HG03097 (cell line): ENCODE measurements around the gene TMEM198.

Source experiments
- ATAC-seq: cut with Tn5 transposase; IDR thresholded peaks from one replicate; pipeline ENCODE4 v1.9.1; 2021; ENCODE audit not compliant: unreplicated experiment, low FRiP score

The TMEM198 gene

DNA sequence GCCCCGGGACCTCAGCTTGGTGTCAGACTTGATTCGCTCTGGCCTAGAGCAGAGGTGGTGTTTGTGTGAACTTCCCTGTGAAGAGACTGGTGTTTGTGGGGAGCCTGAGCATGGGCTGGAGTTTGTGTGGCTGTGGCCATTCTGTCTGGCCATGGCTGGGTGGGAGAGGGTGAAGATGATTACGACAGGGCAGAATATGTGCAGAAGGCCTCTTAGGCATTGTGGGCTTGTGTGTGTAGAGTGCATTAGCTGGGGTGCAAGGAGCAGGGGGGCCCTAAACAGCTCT, 17.0 kb downstream of the TMEM198 start:
- no peak for ATAC-seq

GRCh38 chr2:219561179-219562048, 17.6 kb downstream of the TMEM198 start:
- no peak for ATAC-seq

GRCh38 chr2:219562049-219563020, 18.5 kb downstream of the TMEM198 start:
- no peak for ATAC-seq

DNA sequence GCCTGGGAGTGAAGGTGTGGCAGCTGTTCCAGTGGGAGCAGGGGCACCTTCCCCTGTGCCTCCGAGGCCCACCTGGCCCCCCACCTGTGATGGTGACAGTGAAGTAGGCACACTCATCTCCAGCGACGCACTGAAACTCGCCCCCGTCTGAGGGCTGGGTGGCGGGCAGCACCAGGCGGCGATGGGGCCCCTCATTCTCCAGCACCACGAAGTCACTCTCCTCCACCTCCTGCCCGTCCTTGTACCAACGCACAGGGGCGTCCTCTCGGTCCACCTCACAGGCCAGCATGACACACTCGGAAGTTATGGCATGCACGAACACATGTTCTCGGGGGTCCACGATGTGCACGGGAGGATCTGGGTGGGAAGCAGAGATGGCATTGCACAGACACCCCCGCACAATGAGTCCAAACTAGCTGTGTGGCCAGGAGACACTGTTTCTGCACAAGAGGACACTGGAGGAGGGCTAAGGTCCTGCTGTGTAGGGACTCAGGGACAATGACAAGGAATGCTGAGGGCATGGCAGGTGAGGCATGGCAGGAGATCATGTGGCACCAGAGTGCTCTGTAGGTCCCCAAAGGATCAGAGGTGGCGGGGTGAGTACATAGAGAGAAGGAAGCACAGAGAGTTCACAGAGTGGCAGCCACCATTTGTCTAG, 19.6 kb downstream of the TMEM198 start:
- ATAC-seq = no peak

GRCh38 chr2:219565130-219566080, 21.6 kb downstream of the TMEM198 start:
- no peak for ATAC-seq

DNA sequence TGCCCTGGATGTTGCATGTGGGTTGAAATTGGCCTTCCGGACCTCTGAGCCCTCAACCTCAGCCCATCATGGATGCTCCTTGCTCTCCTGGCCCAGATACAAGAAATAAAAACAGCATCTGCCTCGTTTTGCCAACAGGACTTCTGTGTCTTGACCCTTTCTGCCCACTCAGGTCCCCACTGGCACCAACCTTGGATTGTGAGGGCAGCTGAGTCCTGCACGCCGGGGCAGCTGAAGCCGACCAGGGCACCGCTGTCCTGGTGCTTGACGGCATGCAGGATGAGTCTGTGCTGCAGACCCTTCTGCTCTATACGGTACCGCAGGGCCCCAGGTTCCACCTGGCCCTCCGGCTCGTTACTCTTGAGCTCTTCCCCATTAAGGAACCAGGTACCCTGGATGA, 22.8 kb downstream of the TMEM198 start:
- no peak for ATAC-seq

DNA sequence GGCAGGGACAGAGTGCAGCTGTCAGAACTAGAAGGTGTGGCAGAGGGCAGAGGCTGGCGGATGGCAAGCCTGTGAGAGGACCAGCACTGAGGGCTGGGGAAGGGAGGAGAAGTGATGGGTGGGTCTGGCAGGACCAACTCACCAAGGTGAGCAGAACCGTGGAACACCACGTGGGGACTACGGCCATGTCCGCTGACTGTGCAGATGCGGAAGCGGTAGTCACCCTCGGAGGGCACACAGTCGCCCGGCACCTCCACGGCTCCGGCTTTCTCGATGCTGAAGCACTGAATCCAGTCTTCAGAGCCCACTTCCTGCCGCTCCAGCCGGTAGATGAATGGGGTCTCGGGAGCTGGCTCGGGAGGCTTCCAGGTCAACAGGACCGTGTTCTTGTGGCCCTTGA, 23.3 kb downstream of the TMEM198 start:
- no peak for ATAC-seq

- no peak for ATAC-seq
These were observed 24.0 kb downstream of the TMEM198 start for GRCh38 chr2:219567791-219568361.

DNA sequence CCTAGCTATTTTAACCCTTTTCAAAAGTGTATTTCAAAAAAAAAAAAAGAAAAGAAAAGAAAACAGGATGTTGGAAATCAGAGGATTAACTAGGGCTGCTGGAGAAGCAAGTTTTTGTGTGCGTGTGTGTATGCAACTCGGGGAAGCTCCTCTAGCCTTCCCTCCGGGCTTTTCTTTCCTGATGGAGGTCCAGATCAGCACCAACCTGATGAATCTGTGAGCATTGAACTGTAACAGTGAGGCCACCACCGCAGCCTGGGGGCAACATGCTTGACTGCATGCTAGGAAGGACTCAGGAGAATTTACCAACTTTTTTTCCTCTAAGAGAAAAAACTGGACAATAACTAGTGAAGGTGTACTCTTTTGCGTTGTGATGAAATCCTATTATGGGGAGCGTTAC, 25.2 kb downstream of the TMEM198 start:
- no peak for ATAC-seq

GRCh38 chr2:219569635-219570034, 25.8 kb downstream of the TMEM198 start:
- ATAC-seq = no peak

DNA sequence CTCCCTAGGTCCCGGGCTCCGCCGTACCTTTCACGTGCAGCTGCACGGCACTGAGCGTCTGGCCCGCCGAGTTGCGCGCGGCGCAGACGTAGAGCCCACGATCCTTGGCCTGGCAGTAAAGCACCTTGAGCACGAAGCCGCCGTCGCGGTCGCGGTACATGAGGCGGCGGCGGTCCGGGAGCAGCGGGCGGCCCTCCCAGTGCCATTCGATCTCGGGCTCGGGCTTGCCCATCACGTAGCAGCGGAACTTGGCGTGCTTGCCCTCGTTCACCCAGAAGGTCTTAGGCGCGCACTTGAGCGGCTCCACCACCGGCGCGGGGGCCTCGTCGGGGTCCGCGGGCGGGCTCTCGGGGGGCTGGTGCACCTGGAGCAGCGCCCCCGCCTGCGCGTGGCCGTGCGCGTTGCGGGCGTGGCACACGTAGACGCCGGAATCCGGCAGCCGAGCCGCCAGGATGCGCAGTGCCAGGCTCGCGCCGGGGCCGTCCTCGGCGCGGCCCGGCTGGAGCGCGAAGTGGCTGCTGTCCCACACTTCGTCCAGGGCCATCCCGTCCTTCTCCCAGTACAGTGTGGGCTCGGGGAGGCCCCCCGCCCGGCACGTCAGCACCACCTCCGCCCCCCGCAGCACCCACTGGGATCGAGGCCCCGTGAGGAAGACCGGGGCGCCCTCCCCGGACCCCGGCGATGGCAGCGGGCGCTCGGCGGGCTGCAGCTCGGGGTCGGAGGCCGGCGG, 26.5 kb downstream of the TMEM198 start:
- ATAC-seq = no peak

DNA sequence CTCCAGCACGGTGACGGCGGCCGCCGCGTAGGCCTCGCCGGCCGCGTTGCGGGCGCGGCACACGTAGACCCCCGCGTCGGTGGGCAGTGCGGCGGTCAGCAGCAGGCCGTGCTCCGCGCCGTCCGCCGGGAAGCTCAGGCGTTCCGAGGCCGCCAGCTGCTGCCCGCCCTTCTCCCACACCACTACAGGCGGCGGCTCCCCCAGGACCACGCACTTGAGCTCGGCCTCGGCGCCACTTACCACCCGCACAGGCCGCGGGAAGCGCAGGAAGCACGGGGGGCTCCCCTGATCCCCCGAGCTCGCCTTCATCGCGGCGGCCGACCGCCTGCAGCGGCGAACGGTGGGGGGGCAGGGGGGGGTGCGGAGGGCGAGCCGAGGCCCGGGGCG, 27.1 kb downstream of the TMEM198 start:
- no peak for ATAC-seq

DNA sequence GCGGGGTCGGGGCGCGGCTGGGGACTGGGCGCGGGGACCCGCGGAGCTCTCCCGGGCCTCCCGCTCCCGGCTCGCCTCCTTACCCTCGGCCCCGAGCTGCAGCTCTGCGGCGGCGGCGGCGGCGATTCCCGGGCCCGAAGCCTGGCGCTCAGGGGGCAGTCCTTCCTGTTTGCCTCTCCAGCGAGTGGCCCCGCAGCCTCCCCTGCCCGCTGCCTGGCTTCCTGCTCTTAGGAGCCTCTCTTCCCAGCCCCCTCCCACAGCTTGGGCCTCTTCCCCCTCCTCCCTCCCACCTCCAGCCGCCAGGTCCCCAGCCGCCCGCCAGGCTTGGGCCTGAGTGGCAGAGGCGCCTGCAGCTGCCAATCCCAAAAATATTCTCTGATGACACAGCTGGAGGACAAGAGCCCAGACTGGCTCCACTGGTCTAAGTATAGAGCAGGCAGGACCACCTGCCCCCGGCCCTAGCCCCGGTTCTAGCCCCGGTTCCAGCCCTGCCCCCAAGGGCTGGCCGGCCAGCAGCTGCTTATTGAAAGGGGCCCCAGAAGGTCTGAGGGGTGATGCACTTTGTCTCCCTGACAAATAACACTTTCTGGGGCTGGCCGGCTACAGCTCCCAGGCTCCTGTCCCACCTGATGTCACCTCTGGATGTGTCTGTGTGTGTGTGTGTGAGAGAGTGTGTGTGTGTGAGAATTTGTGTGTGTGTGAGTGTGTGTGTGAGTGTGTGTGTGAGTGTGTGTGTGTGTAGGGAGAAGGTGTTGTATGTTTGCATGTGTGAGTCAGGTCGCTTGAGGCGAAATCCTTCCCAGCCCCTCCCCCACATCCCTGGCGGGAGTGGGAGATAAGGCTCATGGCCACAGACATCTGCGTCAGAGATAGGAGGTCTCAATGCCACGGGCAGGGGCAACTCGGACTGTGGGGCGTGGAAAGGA, 27.7 kb downstream of the TMEM198 start, which contains the start of gene OBSL1:
Gene OBSL1 (minus strand): TSS at position 229 of the 926 bp plus-strand sequence. CDS start 307 bp downstream, outside the sequence.
- ATAC-seq = no peak

DNA sequence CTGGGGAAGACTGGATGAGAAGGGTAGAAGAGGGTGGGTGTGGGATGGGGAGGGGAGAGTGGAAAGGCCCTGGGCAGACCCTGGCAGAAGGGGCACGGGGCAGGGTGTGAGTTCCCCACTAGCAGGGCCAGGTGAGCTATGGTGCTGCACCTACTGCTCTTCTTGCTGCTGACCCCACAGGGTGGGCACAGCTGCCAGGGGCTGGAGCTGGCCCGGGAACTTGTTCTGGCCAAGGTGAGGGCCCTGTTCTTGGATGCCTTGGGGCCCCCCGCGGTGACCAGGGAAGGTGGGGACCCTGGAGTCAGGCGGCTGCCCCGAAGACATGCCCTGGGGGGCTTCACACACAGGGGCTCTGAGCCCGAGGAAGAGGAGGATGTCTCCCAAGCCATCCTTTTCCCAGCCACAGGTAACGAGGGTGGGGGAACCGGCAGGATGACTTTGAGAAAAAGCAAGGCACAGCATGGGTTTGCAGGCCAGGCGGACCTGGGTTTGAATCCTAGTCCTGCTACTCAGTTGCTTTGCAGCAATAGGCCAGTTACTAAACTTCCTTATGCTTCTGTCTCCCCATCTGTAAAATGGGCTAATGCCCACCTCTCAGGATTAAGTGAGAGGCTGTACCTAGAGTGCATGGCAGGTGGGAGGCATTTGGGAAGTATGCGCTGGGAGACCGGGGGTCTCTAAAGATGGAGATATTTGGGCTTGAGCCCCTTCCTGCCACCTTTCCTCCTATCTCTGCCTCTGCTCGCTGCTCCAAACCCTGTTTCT, 28.6 kb downstream of the TMEM198 start, which contains the start of gene INHA:
Gene INHA (plus strand): TSS at position 74 of the 765 bp plus-strand sequence. CDS start 65 bp downstream, at position 139.
- ATAC-seq = no peak

GRCh38 chr2:219573166-219573565, 29.3 kb downstream of the TMEM198 start:
- ATAC-seq = no peak

GRCh38 chr2:219574484-219575311, 30.9 kb downstream of the TMEM198 start:
- no peak for ATAC-seq
